VCaP (cell line): Measurements from ENCODE around the gene OSBPL3.

ENCODE experiments used
- H3K27ac ChIP-seq: fragments of 450-650 bp; 2 replicates; pipeline ENCODE4 v1.5.1; 2017
- TF ChIP-seq, protein P1 (sequence below): fragments of 450-650 bp; conservative IDR thresholded peaks from 2 replicates; pipeline ENCODE4 v1.5.1; 2017; ENCODE audit warnings: mild to moderate bottlenecking, moderate library complexity

The OSBPL3 gene

DNA sequence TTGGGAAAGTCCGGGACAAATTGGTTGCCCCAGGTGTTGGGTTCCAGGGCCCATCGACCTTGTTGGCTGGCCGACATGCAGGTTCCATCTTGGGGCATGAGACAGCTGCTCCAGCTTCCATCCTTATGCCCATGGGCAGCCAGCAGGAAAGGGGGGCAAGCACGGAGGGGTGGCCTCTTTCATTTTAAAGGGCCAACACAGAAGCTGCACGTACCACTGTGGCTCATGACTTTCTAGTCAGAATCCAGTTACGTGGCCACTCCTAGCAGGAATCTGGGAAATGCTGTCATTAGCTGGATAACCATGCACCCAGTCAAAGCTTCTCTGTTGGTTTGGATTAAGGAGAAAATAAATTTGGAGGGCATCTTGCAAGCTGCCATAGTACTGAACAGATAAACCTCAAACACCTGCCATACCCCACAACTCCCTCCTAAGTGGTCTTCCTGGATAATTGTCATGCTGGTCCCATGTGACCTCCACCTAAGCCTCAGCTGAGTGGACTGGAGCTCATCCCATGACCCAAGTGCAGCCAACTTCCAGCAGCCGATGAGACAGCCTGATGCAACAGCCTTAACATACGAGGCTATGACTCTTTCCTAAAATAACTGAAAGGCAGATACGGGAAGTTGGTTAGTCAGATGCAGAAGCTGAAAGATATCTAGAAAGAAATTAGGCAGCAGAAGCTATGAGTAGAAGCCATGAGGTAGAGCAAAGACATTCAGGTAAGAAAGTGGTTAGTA is 201.3 kb downstream of the OSBPL3 start:
- TF ChIP-seq, protein P1, sequence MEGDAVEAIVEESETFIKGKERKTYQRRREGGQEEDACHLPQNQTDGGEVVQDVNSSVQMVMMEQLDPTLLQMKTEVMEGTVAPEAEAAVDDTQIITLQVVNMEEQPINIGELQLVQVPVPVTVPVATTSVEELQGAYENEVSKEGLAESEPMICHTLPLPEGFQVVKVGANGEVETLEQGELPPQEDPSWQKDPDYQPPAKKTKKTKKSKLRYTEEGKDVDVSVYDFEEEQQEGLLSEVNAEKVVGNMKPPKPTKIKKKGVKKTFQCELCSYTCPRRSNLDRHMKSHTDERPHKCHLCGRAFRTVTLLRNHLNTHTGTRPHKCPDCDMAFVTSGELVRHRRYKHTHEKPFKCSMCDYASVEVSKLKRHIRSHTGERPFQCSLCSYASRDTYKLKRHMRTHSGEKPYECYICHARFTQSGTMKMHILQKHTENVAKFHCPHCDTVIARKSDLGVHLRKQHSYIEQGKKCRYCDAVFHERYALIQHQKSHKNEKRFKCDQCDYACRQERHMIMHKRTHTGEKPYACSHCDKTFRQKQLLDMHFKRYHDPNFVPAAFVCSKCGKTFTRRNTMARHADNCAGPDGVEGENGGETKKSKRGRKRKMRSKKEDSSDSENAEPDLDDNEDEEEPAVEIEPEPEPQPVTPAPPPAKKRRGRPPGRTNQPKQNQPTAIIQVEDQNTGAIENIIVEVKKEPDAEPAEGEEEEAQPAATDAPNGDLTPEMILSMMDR: no peak
- H3K27ac ChIP-seq: no peak overlapping the region

DNA sequence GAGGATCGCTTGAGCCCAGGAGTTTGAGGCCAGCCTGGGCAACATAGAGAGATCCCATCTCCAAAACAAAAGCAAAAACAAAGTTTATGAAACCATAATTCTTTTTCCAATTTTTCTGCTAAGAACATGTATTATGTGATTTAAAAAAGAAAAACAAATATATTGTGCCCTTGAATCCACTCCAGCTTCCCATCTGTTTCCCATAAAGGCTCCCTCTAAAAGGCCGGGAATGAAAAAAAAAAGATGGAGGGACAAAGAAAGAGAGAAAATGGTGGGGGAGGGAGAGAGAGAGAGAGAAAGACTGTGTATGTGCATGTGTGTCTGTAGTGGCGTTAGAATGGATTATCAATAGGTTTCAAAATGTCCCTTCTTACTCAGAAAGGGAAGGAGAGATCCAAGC is 202.2 kb downstream of the OSBPL3 start:
- no peak overlapping the region for H3K27ac ChIP-seq

DNA sequence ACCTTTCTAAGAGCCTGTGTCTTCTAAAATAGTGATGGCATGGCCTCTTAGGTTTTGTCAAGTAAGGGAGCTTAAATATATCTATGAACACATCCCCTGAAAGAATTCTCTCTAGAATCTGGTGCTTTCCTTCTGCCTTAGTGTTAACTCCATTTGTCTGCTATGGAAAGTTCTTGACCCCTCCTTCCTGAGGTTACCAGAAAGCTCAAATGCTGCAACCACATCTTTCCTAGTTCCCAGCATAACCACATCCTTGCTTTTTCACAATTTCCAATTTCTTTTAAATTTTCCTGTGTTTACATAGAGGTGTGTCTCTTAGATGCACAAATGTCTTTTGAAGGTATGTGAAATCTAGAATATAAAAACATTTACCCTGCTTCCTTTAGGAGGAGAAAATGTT is 206.3 kb downstream of the OSBPL3 start:
- no peak overlapping the region for H3K27ac ChIP-seq
- TF ChIP-seq, protein P1: no peak

More for the DNA sequence above, 202.2 kb downstream of the OSBPL3 start:
- TF ChIP-seq, protein P1: no peak

DNA sequence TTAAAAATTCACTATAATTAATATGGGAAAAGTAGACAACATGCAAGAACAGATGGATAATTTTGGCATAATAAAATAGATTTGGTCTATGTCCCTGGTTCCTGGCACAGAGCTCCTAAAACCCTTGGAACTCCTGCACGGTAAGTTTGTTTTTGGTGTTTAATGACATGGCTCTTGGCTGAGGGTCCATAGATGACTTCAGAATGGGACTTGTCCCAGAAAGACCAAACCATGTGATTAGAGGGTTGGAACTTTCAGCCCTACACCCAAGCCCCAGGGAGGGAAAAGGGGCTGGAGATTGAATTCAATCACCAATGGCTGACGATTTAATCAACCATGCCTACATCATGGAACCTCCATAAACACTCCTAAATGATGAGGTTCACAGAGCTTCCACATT is 210.1 kb downstream of the OSBPL3 start:
- TF ChIP-seq, protein P1: no peak
- H3K27ac ChIP-seq: no peak overlapping the region

DNA sequence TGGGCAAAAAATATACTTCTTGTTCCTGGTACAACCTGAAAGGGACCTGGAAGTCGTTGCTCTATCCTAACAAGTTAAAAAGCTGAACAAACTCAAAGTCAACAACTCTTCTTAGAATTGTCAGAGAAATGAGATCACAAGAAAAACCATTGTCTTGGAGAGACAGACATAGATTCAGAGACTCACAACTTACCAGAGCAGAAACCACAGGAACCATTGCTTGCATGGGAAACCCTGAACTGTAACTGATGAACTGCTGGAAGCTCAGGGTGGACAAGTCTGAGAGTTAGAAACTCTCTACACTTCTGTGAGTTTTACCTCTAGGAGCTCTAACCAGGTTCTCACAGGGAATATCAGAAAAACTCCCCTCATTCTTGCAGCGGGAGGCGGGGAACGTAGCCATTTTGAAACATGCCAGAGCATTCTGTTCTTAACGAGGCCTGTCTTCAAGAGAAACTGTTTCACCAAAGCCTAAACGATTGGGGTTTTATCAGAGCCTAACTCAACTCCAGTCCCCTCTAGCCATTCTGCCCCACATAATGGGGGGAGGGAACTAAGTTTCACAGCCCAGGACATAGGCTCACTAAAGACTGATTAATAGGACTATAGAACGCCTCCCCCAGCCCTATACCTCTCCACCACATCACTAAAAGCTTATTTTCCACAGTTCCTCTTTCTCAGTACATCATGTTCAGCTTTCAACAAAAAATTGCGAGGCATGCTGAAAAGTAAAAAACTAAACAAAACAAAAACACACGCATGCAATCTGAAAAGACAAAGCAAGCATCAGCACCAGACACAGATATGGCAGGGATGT is 210.8 kb downstream of the OSBPL3 start:
- H3K27ac ChIP-seq: no peak overlapping the region

DNA sequence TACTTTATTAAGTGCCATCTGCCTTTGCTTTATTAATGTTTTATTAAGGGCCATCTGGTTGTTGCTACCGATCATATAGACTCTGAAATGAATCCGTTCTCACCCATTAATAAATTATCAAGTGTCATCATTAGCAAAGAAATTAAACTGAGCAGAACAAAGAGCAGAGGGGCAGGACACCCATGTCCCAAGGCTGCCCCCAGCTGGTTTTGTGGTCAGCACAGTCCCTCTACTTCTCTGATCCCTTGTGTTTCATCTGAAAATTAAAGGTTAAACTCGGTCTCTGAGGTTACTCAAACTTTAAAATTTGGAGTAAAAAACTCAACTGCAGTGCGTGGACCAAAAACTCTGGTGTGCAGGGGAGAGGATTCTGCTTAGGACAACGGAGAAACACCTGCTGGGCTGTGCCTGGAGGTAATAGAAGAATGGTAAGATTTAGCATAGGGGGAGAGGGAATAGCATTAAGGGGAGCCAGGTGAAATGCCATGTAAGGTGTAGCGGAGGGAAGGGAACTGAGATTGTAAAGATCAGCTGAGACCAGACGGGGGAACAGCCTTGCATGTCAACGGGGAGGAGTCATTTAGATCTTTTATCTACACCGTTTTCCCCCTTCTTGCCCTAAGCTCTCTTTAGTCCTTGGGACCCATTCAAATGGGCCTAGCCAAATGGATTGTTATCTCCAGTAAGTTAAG is 212.0 kb downstream of the OSBPL3 start:
- no peak overlapping the region for H3K27ac ChIP-seq
- TF ChIP-seq, protein P1: no peak

More for the DNA sequence above, 210.8 kb downstream of the OSBPL3 start:
- TF ChIP-seq, protein P1: no peak
